Measurements from ENCODE around the gene RNF141. TPM values are rescaled to one million over a fixed set of nuclear protein-coding genes. Genes with fewer than 3 reads are reported as not detected.
A peak's percentile ranks its signal among the peaks of the same experiment; 100 is the strongest.

Gene RNF141
- polyA plus RNA-seq, 2 donors: 19.6 to 32.6 TPM

- Histone ChIP-seq H3K4me1 (ENCODE audit: control insufficient read depth in 2 of 2, insufficient read depth in 2 of 2, low read length in 1 of 2) (peaks cover 6 to 15% of the 10 kb centered on the region in 2 donors), H3K27me3 (ENCODE audit: control insufficient read depth in 1 of 2, insufficient read depth in 2 of 2, low read length in 2 of 2) (no peaks in the 10 kb centered on the region), H3K36me3 (ENCODE audit: control insufficient read depth in 2 of 2, insufficient read depth in 2 of 2, low read length in 1 of 2) (peaks cover 0 to 18% of the 10 kb centered on the region in 2 donors), H3K27ac (ENCODE audit: low read depth in 2 of 2, low read length in 1 of 2) (no peak overlapping the region), H3K9me3 (ENCODE audit: control insufficient read depth in 2 of 2, insufficient read depth in 1 of 2, low read depth in 1 of 2, low read length in 1 of 2) (peaks cover 0 to 4% of the 10 kb centered on the region in 2 donors), H3K4me3 (ENCODE audit: low read depth in 1 of 2, low read length in 2 of 2) (no peak overlapping the region)
- 87 to 90% methylated on average over 2 of the region's 2 CpGs for WGBS, 2 donors
These were observed 37.8 kb downstream of the RNF141 start for GRCh38 chr11:10503221-10503620.

- Histone ChIP-seq H3K4me1 (ENCODE audit: control insufficient read depth in 2 of 2, insufficient read depth in 2 of 2, low read length in 1 of 2) (peaks cover 6 to 19% of the 10 kb centered on the region in 2 donors), H3K4me3 (ENCODE audit: low read depth in 1 of 2, low read length in 2 of 2) (no peak overlapping the region), H3K27me3 (ENCODE audit: control insufficient read depth in 1 of 2, insufficient read depth in 2 of 2, low read length in 2 of 2) (no peaks in the 10 kb centered on the region), H3K9me3 (ENCODE audit: control insufficient read depth in 2 of 2, insufficient read depth in 1 of 2, low read depth in 1 of 2, low read length in 1 of 2) (peaks cover 0 to 4% of the 10 kb centered on the region in 2 donors), H3K36me3 (ENCODE audit: control insufficient read depth in 2 of 2, insufficient read depth in 2 of 2, low read length in 1 of 2) (peaks cover 0 to 19% of the 10 kb centered on the region in 2 donors), H3K27ac (ENCODE audit: low read depth in 2 of 2, low read length in 1 of 2) (no peak overlapping the region)
- 84 to 87% methylated on average over 3 of the region's 3 CpGs for WGBS, 2 donors
These were observed 38.2 kb downstream of the RNF141 start for GRCh38 chr11:10502770-10503169.

- 75 to 88% methylated on average over 6 of the region's 6 CpGs for WGBS, 2 donors
- no peak overlapping the region for H3K27ac ChIP-seq (ENCODE audit: low read depth in 2 of 2, low read length in 1 of 2)
- H3K36me3 ChIP-seq (ENCODE audit: control insufficient read depth in 2 of 2, insufficient read depth in 2 of 2, low read length in 1 of 2): peaks cover 0 to 19% of the 10 kb centered on the region in 2 donors
- H3K9me3 ChIP-seq (ENCODE audit: control insufficient read depth in 2 of 2, insufficient read depth in 1 of 2, low read depth in 1 of 2, low read length in 1 of 2): peaks cover 0 to 4% of the 10 kb centered on the region in 2 donors
- H3K4me3 ChIP-seq (ENCODE audit: low read depth in 1 of 2, low read length in 2 of 2): no peak overlapping the region
- peaks cover 6 to 21% of the 10 kb centered on the region in 2 donors for H3K4me1 ChIP-seq (ENCODE audit: control insufficient read depth in 2 of 2, insufficient read depth in 2 of 2, low read length in 1 of 2)
- H3K27me3 ChIP-seq (ENCODE audit: control insufficient read depth in 1 of 2, insufficient read depth in 2 of 2, low read length in 2 of 2): no peaks in the 10 kb centered on the region
These were observed 38.8 kb downstream of the RNF141 start for GRCh38 chr11:10502065-10502680.

GRCh38 chr11:10500757-10501684 is 40.0 kb downstream of the RNF141 start:
- peaks cover 0 to 25% of the 10 kb centered on the region in 2 donors for H3K36me3 ChIP-seq (ENCODE audit: control insufficient read depth in 2 of 2, insufficient read depth in 2 of 2, low read length in 1 of 2)
- no peak overlapping the region for H3K27ac ChIP-seq (ENCODE audit: low read depth in 2 of 2, low read length in 1 of 2)
- H3K4me3 ChIP-seq (ENCODE audit: low read depth in 1 of 2, low read length in 2 of 2): no peak overlapping the region
- H3K9me3 ChIP-seq (ENCODE audit: control insufficient read depth in 2 of 2, insufficient read depth in 1 of 2, low read depth in 1 of 2, low read length in 1 of 2): peaks cover 0 to 4% of the 10 kb centered on the region in 2 donors
- H3K27me3 ChIP-seq (ENCODE audit: control insufficient read depth in 1 of 2, insufficient read depth in 2 of 2, low read length in 2 of 2): no peaks in the 10 kb centered on the region
- H3K4me1 ChIP-seq (ENCODE audit: control insufficient read depth in 2 of 2, insufficient read depth in 2 of 2, low read length in 1 of 2): peaks cover 6 to 21% of the 10 kb centered on the region in 2 donors
- WGBS, 2 donors: 88 to 89% methylated on average over 20 of the region's 20 CpGs

- 91 to 92% methylated on average over 15 of the region's 15 CpGs for WGBS, 2 donors
- H3K36me3 ChIP-seq (ENCODE audit: control insufficient read depth in 2 of 2, insufficient read depth in 2 of 2, low read length in 1 of 2): peaks cover 0 to 29% of the 10 kb centered on the region in 2 donors
These were observed 40.9 kb downstream of the RNF141 start for GRCh38 chr11:10499874-10500601.

GRCh38 chr11:10499452-10499851 is 41.5 kb downstream of the RNF141 start:
- Histone ChIP-seq H3K4me3 (ENCODE audit: low read depth in 1 of 2, low read length in 2 of 2) (no peak overlapping the region), H3K36me3 (ENCODE audit: control insufficient read depth in 2 of 2, insufficient read depth in 2 of 2, low read length in 1 of 2) (peaks cover 0 to 29% of the 10 kb centered on the region in 2 donors), H3K27me3 (ENCODE audit: control insufficient read depth in 1 of 2, insufficient read depth in 2 of 2, low read length in 2 of 2) (no peaks in the 10 kb centered on the region), H3K4me1 (ENCODE audit: control insufficient read depth in 2 of 2, insufficient read depth in 2 of 2, low read length in 1 of 2) (peaks cover 6 to 25% of the 10 kb centered on the region in 2 donors), H3K9me3 (ENCODE audit: control insufficient read depth in 2 of 2, insufficient read depth in 1 of 2, low read depth in 1 of 2, low read length in 1 of 2) (peaks cover 0 to 4% of the 10 kb centered on the region in 2 donors), H3K27ac (ENCODE audit: low read depth in 2 of 2, low read length in 1 of 2) (peak overlapping the region in 1 of 2 donors; percentile 40)
- WGBS, 2 donors: 68 to 70% methylated on average over 5 of the region's 5 CpGs

More at GRCh38 chr11:10499874-10500601, 40.9 kb downstream of the RNF141 start:
- Histone ChIP-seq H3K9me3 (ENCODE audit: control insufficient read depth in 2 of 2, insufficient read depth in 1 of 2, low read depth in 1 of 2, low read length in 1 of 2) (peaks cover 0 to 4% of the 10 kb centered on the region in 2 donors), H3K27me3 (ENCODE audit: control insufficient read depth in 1 of 2, insufficient read depth in 2 of 2, low read length in 2 of 2) (no peaks in the 10 kb centered on the region), H3K27ac (ENCODE audit: low read depth in 2 of 2, low read length in 1 of 2) (peak overlapping the region in 1 of 2 donors; percentile 40), H3K4me3 (ENCODE audit: low read depth in 1 of 2, low read length in 2 of 2) (no peak overlapping the region), H3K4me1 (ENCODE audit: control insufficient read depth in 2 of 2, insufficient read depth in 2 of 2, low read length in 1 of 2) (peaks cover 6 to 22% of the 10 kb centered on the region in 2 donors)

GRCh38 chr11:10498426-10499250 is 42.3 kb downstream of the RNF141 start:
- WGBS, 2 donors: 83 to 92% methylated on average over 10 of the region's 10 CpGs
- H3K4me1 ChIP-seq (ENCODE audit: control insufficient read depth in 2 of 2, insufficient read depth in 2 of 2, low read length in 1 of 2): peaks cover 6 to 25% of the 10 kb centered on the region in 2 donors
- peak overlapping the region in 1 of 2 donors; percentile 79 for H3K27ac ChIP-seq (ENCODE audit: low read depth in 2 of 2, low read length in 1 of 2)

GRCh38 chr11:10498022-10498400 is 43.0 kb downstream of the RNF141 start:
- peak overlapping the region; percentile 47 to 79 for H3K27ac ChIP-seq (ENCODE audit: low read depth in 2 of 2, low read length in 1 of 2)
- H3K4me1 ChIP-seq (ENCODE audit: control insufficient read depth in 2 of 2, insufficient read depth in 2 of 2, low read length in 1 of 2): peaks cover 6 to 25% of the 10 kb centered on the region in 2 donors
- 77 to 78% methylated on average over 7 of the region's 7 CpGs for WGBS, 2 donors
- no peaks in the 10 kb centered on the region for H3K27me3 ChIP-seq (ENCODE audit: control insufficient read depth in 1 of 2, insufficient read depth in 2 of 2, low read length in 2 of 2)
- peaks cover 0 to 4% of the 10 kb centered on the region in 2 donors for H3K9me3 ChIP-seq (ENCODE audit: control insufficient read depth in 2 of 2, insufficient read depth in 1 of 2, low read depth in 1 of 2, low read length in 1 of 2)
- peaks cover 0 to 28% of the 10 kb centered on the region in 2 donors for H3K36me3 ChIP-seq (ENCODE audit: control insufficient read depth in 2 of 2, insufficient read depth in 2 of 2, low read length in 1 of 2)
- no peak overlapping the region for H3K4me3 ChIP-seq (ENCODE audit: low read depth in 1 of 2, low read length in 2 of 2)

More at GRCh38 chr11:10498426-10499250, 42.3 kb downstream of the RNF141 start:
- H3K4me3 ChIP-seq (ENCODE audit: low read depth in 1 of 2, low read length in 2 of 2): no peak overlapping the region
- peaks cover 0 to 4% of the 10 kb centered on the region in 2 donors for H3K9me3 ChIP-seq (ENCODE audit: control insufficient read depth in 2 of 2, insufficient read depth in 1 of 2, low read depth in 1 of 2, low read length in 1 of 2)
- H3K27me3 ChIP-seq (ENCODE audit: control insufficient read depth in 1 of 2, insufficient read depth in 2 of 2, low read length in 2 of 2): no peaks in the 10 kb centered on the region
- peaks cover 0 to 28% of the 10 kb centered on the region in 2 donors for H3K36me3 ChIP-seq (ENCODE audit: control insufficient read depth in 2 of 2, insufficient read depth in 2 of 2, low read length in 1 of 2)

Data from esophagus (tissue), 2 donors.